OCI-LY1 (cell line): ENCODE data around the gene TUBB2A.

Experiments used
- CTCF ChIP-seq: fragments of 200-600 bp; sonication (generic), shearing (Covaris generic); IDR thresholded peaks from 2 replicates; pipeline ENCODE4 v1.5.1; 2017; ENCODE audit warnings: mild to moderate bottlenecking, antibody characterized with exemption, low read length, moderate library complexity, mixed read lengths
- EZH2 ChIP-seq: fragments of 200-600 bp; sonication (generic), shearing (Covaris generic); IDR thresholded peaks from 2 replicates; pipeline ENCODE4 v1.8.0; 2017; ENCODE audit warnings: borderline replicate concordance, mixed run types, mild to moderate bottlenecking, antibody characterized with exemption, low read length, moderate library complexity, mixed read lengths

- no peak for TF ChIP-seq CTCF
- TF ChIP-seq EZH2: no peak
These were observed 5.4 kb upstream of the TUBB2A start for GRCh38 chr6:3162565-3163247.
